HG03558 (cell line): ENCODE data around the gene IQCF5.
"Not testable (repeated sequence)": the region's sequence is repeated elsewhere in the genome, so short reads cannot be mapped to it uniquely, and the experiment has no call there.

Experiments
- ATAC-seq: cut with Tn5 transposase; IDR thresholded peaks from one replicate; pipeline ENCODE4 v1.9.1; 2021; ENCODE audit warnings: moderate number of reproducible peaks; ENCODE audit not compliant: unreplicated experiment; ENCODE audit errors: extremely low read depth

Gene IQCF5

GRCh38 chr3:51875501-51875900 is at the start of gene IQCF5:
IQCF5 (minus strand) TSS chr3:51875601; CDS start chr3:51875531, 70 bp downstream.
- no peak for ATAC-seq

GRCh38 chr3:51921081-51921578 is 45.7 kb upstream of the IQCF5 start:
- no peak for ATAC-seq

DNA sequence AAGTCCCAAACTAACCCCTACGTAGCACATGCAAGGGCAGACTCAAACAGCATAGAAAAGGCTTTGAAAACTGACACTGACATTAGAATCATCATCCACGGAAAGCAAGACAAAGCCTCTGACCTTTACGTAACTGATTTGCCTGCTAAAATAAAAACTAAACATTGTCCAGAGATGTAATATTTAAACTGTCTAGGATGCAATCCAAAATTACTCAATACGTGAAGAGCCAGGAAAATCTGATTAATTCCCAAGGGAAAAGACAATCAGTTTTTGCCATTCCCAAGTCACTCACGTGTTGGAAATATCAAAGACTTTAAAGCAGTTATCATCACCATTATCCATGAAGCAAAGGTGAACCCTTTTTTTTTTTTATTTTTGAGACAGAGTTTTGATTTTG is 41.0 kb upstream of the IQCF5 start:
- no peak for ATAC-seq

DNA sequence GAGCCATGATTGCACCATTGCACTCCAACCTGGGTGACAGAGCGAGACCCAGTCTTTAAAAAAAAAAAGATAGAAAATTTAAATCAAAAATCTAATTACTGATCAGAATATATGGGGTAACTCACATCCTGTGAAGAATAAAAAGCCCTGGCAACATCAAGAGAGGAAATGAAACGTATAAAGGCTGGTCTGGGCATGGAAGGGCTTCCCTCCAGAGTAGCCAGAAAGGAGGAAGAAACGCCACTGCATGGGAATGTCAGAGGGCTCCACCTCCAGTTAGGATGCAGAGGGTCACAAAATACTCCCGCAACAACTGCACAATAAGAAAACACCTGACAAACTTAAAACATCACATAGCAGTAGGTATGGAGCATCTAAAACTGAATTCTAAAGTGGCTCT is 32.6 kb upstream of the IQCF5 start:
- no peak for ATAC-seq

DNA sequence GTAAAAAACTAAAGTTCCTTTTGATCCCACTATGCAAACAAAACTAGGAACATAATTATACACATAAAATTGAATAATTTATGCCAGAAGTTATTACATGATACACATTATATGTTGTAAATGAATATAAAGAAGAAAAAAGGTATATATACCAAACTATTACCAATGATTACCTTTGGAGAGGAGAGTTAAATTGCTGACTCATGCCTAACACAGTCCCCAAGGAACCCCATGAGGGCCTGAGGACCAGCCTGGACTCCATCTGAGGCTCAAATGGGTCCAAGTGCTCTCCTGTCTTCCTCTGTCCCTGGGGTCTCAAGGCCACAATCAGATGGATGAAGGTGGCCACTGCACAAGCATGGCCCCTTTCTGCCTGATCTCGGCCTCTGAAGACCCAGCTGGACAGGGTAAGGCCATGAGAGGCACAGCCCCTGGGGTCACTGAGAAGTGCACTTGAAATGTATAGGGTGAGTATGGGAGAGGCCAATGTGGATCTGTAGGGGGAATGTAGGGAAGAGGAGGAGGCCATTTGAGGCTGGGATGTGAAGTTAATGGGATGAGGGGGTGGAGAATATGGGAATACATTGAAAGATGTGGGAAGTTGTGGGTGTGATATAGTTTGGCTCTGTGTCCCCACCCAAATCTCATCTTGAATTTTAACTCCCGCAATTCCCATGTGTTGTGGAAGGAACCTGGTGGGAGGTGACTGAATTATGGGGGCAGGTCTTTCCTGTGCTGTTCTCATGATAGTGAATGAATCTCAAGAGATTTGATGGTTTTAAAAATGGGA is 28.8 kb upstream of the IQCF5 start:
- no peak for ATAC-seq

DNA sequence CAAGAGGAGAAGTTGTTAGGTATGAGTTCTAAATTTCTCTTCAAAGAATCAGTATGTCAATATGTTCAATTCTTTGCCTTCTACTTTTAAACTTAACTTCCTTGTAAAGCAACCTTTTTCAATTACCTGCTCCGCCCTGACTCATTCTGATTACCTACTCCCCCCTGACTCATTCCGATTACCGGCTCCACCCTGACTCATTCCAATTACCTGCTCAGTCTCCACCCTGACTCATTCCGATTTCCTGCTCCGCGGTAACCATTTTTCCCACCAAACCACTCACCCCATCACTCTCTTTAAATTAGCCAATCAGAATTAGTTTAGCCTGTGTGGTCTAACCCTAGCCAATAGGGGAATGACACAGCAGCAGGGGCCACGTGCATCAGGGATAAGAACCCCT is 27.0 kb upstream of the IQCF5 start:
- not testable (repeated sequence) for ATAC-seq

- ATAC-seq = not testable (repeated sequence)
Observed at GRCh38 chr3:51900043-51900442, 24.6 kb upstream of the IQCF5 start.

DNA sequence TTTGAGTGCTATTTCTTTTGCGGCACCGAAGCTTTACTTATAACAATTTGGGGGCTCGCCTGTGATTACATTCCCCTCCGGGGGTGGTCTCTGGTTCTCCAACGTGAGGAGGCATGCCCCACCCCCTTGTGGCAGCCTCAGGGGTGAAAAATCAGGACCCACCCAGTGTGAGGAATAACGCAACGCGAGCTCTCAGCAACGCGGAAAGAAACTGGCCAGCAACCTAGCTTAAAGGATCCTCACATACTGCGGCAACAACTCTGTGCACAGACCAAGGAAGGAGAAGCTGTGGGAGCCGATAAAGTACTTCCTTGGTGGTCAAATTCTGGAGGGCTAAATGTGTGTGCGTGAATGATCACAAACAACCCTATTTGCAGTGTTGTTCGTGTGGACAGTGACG is 22.0 kb upstream of the IQCF5 start:
- no peak for ATAC-seq

DNA sequence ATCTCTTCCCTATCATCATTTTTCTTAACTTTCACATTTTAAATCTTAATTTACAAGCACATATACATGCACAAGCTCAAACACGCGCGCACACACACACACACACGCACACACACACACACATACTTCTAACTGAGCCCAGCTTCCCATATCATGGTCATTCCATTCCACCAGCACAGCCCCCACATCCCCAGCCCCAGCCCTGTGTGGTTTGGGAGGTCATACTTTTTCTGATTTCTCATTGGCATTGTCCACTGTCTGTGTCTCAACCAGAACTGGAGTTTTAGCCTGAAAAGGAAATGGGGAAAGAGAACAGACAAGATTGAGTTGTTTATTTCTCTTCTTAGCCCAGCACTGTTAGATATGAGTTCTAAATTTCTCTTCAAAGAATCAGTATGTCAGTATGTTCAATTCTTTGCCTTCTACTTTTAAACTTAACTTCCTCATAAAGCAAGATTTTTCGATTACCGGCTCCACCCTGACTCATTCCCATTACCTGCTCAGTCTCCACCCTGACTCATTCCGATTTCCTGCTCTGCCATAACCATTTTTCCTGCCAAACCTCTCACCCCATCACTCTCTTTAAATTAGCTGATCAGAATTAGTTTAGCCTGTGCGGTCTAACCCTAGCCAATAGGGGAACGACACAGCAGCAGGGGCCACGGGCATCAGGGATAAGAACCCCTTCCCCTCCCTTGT is 21.4 kb upstream of the IQCF5 start:
- ATAC-seq = no peak

- ATAC-seq = no peak
Observed at GRCh38 chr3:51894939-51895338, 19.5 kb upstream of the IQCF5 start.

GRCh38 chr3:51894391-51894790 is 19.0 kb upstream of the IQCF5 start:
- no peak for ATAC-seq

GRCh38 chr3:51891242-51892039 is 16.0 kb upstream of the IQCF5 start:
- ATAC-seq = no peak

GRCh38 chr3:51888463-51889105 is 13.2 kb upstream of the IQCF5 start:
- ATAC-seq = no peak

DNA sequence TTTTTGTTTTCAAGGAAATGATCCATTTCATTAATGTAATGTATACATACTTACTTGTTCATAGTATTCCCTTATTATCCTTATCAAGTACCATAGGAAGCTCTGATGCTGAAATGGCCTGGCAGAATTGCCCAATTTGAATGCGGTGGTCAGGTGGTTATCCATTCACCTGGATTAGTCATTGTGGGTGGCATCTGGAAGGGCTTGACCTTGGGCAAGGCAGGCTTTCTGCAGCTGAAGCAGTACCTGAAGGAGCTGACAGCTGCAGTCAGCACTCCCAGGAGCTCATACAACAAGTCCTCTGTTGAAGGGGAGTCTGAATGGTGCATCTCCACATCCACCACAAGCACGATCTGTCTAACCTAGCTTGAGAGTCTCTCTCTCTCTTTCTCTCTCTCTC is 12.2 kb upstream of the IQCF5 start:
- no peak for ATAC-seq

DNA sequence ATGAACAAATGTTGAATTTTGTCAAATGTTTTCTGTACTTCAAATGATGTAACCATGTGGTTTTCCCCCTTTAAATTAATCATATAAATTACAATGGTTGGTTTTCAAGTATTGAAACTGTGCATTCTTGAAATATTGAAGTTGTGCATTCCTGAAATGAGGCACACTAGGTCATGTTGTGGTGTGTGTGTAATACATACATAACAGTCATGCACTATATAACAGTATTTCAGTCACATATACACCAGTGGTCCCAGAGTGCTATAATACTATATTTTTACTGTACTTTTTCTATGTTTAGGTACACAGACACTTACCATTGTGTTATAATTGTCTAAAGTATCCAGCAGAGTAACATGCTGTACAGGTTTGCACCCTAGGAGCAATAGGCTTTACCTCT is 11.0 kb upstream of the IQCF5 start:
- ATAC-seq = no peak

DNA sequence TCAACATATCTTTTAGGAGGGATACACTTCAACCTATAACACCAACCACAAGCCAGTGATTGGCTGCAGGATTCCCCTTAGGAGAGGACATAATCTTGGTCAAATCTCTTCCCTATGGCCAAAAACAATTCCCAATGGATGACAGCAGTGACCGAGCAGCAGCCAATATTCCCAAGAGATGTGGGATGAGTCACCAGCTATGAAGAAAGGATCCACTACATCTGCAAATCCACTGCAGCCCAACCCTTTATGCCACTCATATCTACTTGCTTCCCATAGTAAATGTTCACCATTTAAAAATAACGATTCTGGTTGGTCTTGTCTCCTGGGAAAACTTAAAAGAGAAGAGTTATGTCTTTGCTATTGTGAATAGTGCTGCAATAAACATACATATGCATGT is 4.5 kb upstream of the IQCF5 start:
- no peak for ATAC-seq

DNA sequence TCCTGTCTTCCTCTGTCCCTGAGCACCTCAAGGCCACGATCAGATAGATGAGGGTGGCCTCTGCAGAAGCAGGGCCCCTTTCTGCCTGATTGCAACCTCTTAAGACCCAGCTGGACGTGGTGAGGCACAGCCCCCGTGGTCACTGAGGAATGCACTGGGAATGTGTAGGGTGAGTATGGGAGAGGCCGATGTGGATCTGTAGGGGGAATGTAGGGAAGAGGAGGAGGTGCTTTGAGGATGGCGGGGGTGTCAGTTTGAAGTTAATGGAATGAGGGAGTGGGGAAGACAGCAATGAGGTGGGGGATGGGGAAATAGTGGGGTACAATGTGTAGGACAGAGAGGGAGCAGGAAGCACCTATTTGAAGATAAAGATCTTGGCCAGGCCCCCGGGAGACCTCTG is 785 bp upstream of the IQCF5 start:
- no peak for ATAC-seq

DNA sequence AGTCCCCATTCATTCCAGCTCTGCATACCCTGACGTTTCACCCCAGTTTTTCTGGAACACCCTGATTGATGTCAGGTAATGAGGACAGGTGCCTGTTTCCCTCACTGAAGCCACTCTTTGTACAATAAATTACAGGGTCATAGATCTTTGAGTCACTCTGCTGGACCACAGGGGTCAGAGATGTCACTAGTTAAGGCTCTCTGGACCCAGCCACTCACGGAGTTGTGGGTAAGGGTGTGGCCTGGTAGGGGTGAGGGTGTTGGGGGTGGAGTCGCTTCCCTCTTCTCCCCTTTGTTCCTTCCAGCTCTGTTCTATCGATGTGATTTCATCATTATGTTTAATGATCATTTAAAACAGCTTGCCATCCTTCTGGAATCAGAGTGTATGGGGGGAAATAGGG is 512 bp downstream of the IQCF5 start:
- no peak for ATAC-seq

- no peak for ATAC-seq
Observed at GRCh38 chr3:51874411-51874810, 990 bp downstream of the IQCF5 start.

- no peak for ATAC-seq
Observed at GRCh38 chr3:51873876-51874275, 1.5 kb downstream of the IQCF5 start.
